DND-41 (cell line): ENCODE results near the gene BAHCC1.

ENCODE experiments used
- ATAC-seq: fragments of 200-7000 bp; cut with Tn5 transposase; 3 replicates; pipeline ENCODE4 v1.9.1; 2021; ENCODE audit warnings: low read depth; ENCODE audit not compliant: insufficient read depth
- DNase-seq: peaks from one replicate; pipeline ENCODE4 v3.0.0-alpha.2; 2020
- H2AFZ ChIP-seq: 2 replicates; pipeline ENCODE4 v1.6.0; 2012; ENCODE audit warnings: low read depth, low read length
- H3K27ac ChIP-seq: 2 replicates; pipeline ENCODE4 v1.5.1; 2012; ENCODE audit warnings: low read length, inconsistent platforms
- H3K27me3 ChIP-seq: fragments of 200-600 bp; sonication (generic); 2 replicates; pipeline ENCODE4 v1.6.0; 2012; ENCODE audit warnings: low read length, mild to moderate bottlenecking, inconsistent platforms; ENCODE audit not compliant: insufficient read depth, poor library complexity
- H3K36me3 ChIP-seq: 2 replicates; pipeline ENCODE4 v1.5.1; 2012; ENCODE audit warnings: low read length, inconsistent platforms; ENCODE audit not compliant: insufficient read depth
- H3K4me1 ChIP-seq: 2 replicates; pipeline ENCODE4 v1.5.1; 2012; ENCODE audit warnings: mild to moderate bottlenecking, low read length; ENCODE audit not compliant: insufficient read depth
- H3K4me2 ChIP-seq: 2 replicates; pipeline ENCODE4 v1.6.0; 2012; ENCODE audit warnings: mild to moderate bottlenecking, moderate library complexity, low read length, inconsistent platforms; ENCODE audit not compliant: insufficient read depth
- H3K4me3 ChIP-seq, 2 experiments: fragments of 200-600 bp in 1 of 2; shearing (Covaris generic) in 1 of 2; 2 replicates each; pipeline ENCODE4 v1.5.1; 2012 to 2016; ENCODE audit warnings: inconsistent platforms in 2 of 2, low read length in 2 of 2, mild to moderate bottlenecking in 2 of 2, low read depth in 1 of 2, moderate library complexity in 1 of 2
- H3K79me2 ChIP-seq: 2 replicates; pipeline ENCODE4 v1.6.0; 2012; ENCODE audit warnings: low read length, inconsistent platforms; ENCODE audit not compliant: insufficient read depth
- H3K9ac ChIP-seq: 2 replicates; pipeline ENCODE4 v1.6.0; 2012; ENCODE audit warnings: low read depth, mild to moderate bottlenecking, inconsistent platforms, low read length, moderate library complexity
- H3K9me3 ChIP-seq: 2 replicates; pipeline ENCODE4 v1.5.1; 2012; ENCODE audit warnings: low read length, moderate library complexity, mild to moderate bottlenecking, inconsistent platforms; ENCODE audit not compliant: insufficient read depth, severe bottlenecking
- H4K20me1 ChIP-seq: 2 replicates; pipeline ENCODE4 v1.6.0; 2012; ENCODE audit warnings: low read length; ENCODE audit not compliant: insufficient read depth
- CTCF ChIP-seq: IDR thresholded peaks from 2 replicates; pipeline ENCODE4 v1.5.1; 2012; ENCODE audit warnings: borderline replicate concordance, low read length, moderate library complexity, mild to moderate bottlenecking; ENCODE audit not compliant: poor library complexity, severe bottlenecking; ENCODE audit errors: extremely low read depth
- EZH2 ChIP-seq: IDR thresholded peaks from 3 replicates; pipeline ENCODE4 v1.6.1; 2012; ENCODE audit warnings: borderline replicate concordance, low read depth, mild to moderate bottlenecking, moderate library complexity, low read length, inconsistent platforms; ENCODE audit not compliant: severe bottlenecking

The BAHCC1 gene

GRCh38 chr17:81394921-81395599 lies at the start of gene BAHCC1:
TSS of gene BAHCC1 (plus strand) at chr17:81395457. CDS start at chr17:81399740, 4,283 bp downstream.
- peak within 1 kb of the TSS; percentile 76 for H3K9ac ChIP-seq
- peaks cover 7% of the 10 kb centered on the region; the same call in 1 of the 2 replicates for H3K79me2 ChIP-seq
- ATAC-seq (peak; percentile 89), DNase-seq (peak; percentile 98)
- peak within 1 kb of the TSS; percentile 70 for H2AFZ ChIP-seq
- TF ChIP-seq EZH2, result peak; percentile 91
- TF ChIP-seq CTCF, result peak; percentile 2
- H3K4me1 ChIP-seq, result peaks cover 67% of the 10 kb centered on the region
- H3K27ac ChIP-seq, result peak within 1 kb of the TSS; percentile 57
- H3K9me3 ChIP-seq, result no peaks in the 10 kb centered on the region
- peaks cover 93% of the 10 kb centered on the region for H3K27me3 ChIP-seq
- peak within 1 kb of the TSS; percentile 83 for H3K4me2 ChIP-seq
- peaks cover 31% of the 10 kb centered on the region for H4K20me1 ChIP-seq
- peak within 1 kb of the TSS; percentile 29 to 61; a peak in 3 of 4 replicates for H3K4me3 ChIP-seq
- no peaks in the 10 kb centered on the region; the same call in 1 of the 2 replicates for H3K36me3 ChIP-seq

- Histone ChIP-seq H3K4me3 (peak overlapping the region; percentile 25 to 74; a peak in 3 of 4 replicates), H3K4me2 (peak overlapping the region; percentile 92), H3K4me1 (peaks cover 23% of the 10 kb centered on the region), H3K36me3 (peaks cover 6% of the 10 kb centered on the region; the same call in 1 of the 2 replicates), H3K9ac (peak overlapping the region; percentile 94), H3K79me2 (peaks cover 39% of the 10 kb centered on the region), H3K27ac (peak overlapping the region; percentile 62), H4K20me1 (peaks cover 24% of the 10 kb centered on the region), H3K27me3 (peaks cover 4% of the 10 kb centered on the region), H3K9me3 (no peaks in the 10 kb centered on the region), H2AFZ (peak overlapping the region; percentile 89)
- DNase-seq (peak; percentile 99), ATAC-seq (peak; percentile 88)
- TF ChIP-seq EZH2 (no peak), CTCF (no peak)
These were observed 49.0 kb upstream of the BAHCC1 start for GRCh38 chr17:81346090-81346907.

GRCh38 chr17:81346908-81347349 lies 48.3 kb upstream of the BAHCC1 start:
- ATAC-seq (no peak), DNase-seq (no peak)
- peaks cover 4% of the 10 kb centered on the region for H3K27me3 ChIP-seq
- peak overlapping the region; percentile 89; the same call in 1 of the 2 replicates for H2AFZ ChIP-seq
- no peaks in the 10 kb centered on the region for H3K9me3 ChIP-seq
- peak overlapping the region; percentile 62; the same call in 1 of the 2 replicates for H3K27ac ChIP-seq
- H3K9ac ChIP-seq, result peak overlapping the region; percentile 71
- peaks cover 22% of the 10 kb centered on the region for H4K20me1 ChIP-seq
- H3K79me2 ChIP-seq, result peaks cover 37% of the 10 kb centered on the region
- TF ChIP-seq CTCF (no peak), EZH2 (no peak)
- H3K36me3 ChIP-seq, result peaks cover 6% of the 10 kb centered on the region; the same call in 1 of the 2 replicates
- peaks cover 23% of the 10 kb centered on the region for H3K4me1 ChIP-seq
- peak overlapping the region; percentile 25 to 58; a peak in 3 of 4 replicates for H3K4me3 ChIP-seq
- H3K4me2 ChIP-seq, result peak overlapping the region; percentile 92
